Hepatocyte (in vitro differentiated cells): ENCODE results near the gene KHNYN. TPM values are rescaled to one million over a fixed set of nuclear protein-coding genes. Genes with fewer than 3 reads are reported as not detected.

Experiments
- DNase-seq: peaks from one replicate; pipeline ENCODE4 v3.0.0-alpha.2; 2016; ENCODE audit warnings: low spot score
- H2AFZ ChIP-seq: fragments of 200-600 bp; sonication (generic); 2 replicates; pipeline ENCODE4 v1.6.0; 2016; ENCODE audit warnings: antibody characterized with exemption, mild to moderate bottlenecking
- H3K27ac ChIP-seq: fragments of 200-600 bp; sonication (generic); 2 replicates; pipeline ENCODE4 v1.5.1; 2016; ENCODE audit warnings: mild to moderate bottlenecking
- H3K27me3 ChIP-seq: fragments of 200-600 bp; sonication (generic); 2 replicates; pipeline ENCODE4 v1.6.1; 2016
- H3K36me3 ChIP-seq: fragments of 200-600 bp; sonication (generic); replicated peaks from 2 replicates; pipeline ENCODE4 v1.5.1; 2016; ENCODE audit warnings: low read depth; ENCODE audit not compliant: insufficient read depth
- H3K4me1 ChIP-seq: fragments of 200-600 bp; sonication (generic); 2 replicates; pipeline ENCODE4 v1.5.1; 2016; ENCODE audit warnings: mild to moderate bottlenecking, moderate library complexity; ENCODE audit not compliant: insufficient read depth
- H3K4me2 ChIP-seq: fragments of 200-600 bp; sonication (generic); 2 replicates; pipeline ENCODE4 v1.6.0; 2016
- H3K4me3 ChIP-seq: fragments of 200-600 bp; sonication (generic); 2 replicates; pipeline ENCODE4 v1.5.1; 2016; ENCODE audit warnings: mild to moderate bottlenecking
- H3K79me2 ChIP-seq: fragments of 200-600 bp; sonication (generic); 2 replicates; pipeline ENCODE4 v1.6.0; 2017; ENCODE audit warnings: mild to moderate bottlenecking
- H3K9me2 ChIP-seq: fragments of 200-600 bp; sonication (generic); replicated peaks from 2 replicates; pipeline ENCODE4 v1.6.0; 2017; ENCODE audit warnings: mild to moderate bottlenecking; ENCODE audit not compliant: insufficient read depth
- H3K9me3 ChIP-seq: fragments of 200-600 bp; sonication (generic); 2 replicates; pipeline ENCODE4 v1.5.1; 2016; ENCODE audit warnings: low read depth, mild to moderate bottlenecking
- H4K20me1 ChIP-seq: fragments of 200-600 bp; sonication (generic); 2 replicates; pipeline ENCODE4 v1.6.0; 2016; ENCODE audit warnings: mild to moderate bottlenecking; ENCODE audit not compliant: insufficient read depth, poor library complexity, severe bottlenecking
- CTCF ChIP-seq: fragments of 200-600 bp; sonication (generic); IDR thresholded peaks from 2 replicates; pipeline ENCODE4 v1.5.1; 2016; ENCODE audit warnings: antibody characterized with exemption, mild to moderate bottlenecking; ENCODE audit not compliant: poor library complexity
- EZH2 ChIP-seq: fragments of 200-600 bp; sonication (generic); IDR thresholded peaks from 2 replicates; pipeline ENCODE4 v1.6.1; 2016; ENCODE audit warnings: antibody characterized with exemption, mild to moderate bottlenecking, borderline replicate concordance
- EZH2phosphoT487 ChIP-seq: fragments of 200-600 bp; sonication (generic); IDR thresholded peaks from one replicate; pipeline ENCODE4 v1.6.1; 2018; ENCODE audit warnings: antibody characterized with exemption, mild to moderate bottlenecking, low read depth, moderate library complexity; ENCODE audit not compliant: unreplicated experiment, severe bottlenecking
- WGBS: methylation state at CpG from one replicate; pipeline ENCODE4 v1.1.6; 2016; ENCODE audit warnings: low lambda C conversion rate; ENCODE audit errors: missing lambda C conversion rate; 5-methylcytosine and 5-hydroxymethylcytosine counted together
- polyA plus RNA-seq: library from polyadenylated mRNA; unstranded; fragments of >200 nt; fragmentation: Nextera tagmentation; extraction: Ambion mirVana; gene quantifications from 2 replicates; pipeline ENCODE4 v1.2.1, GENCODE V29; 2016
- total RNA-seq: library from RNA; depleted of rRNA; stranded (reverse); fragments of >200 nt; gene quantifications from 2 replicates; pipeline ENCODE4 v1.2.3, GENCODE V29; 2014

KHNYN gene
- total and polyA plus RNA-seq, 2 experiments from 2014 or later = 36.4 to 90.5 TPM

- no peaks in the 10 kb centered on the region for H3K79me2 ChIP-seq
- TF ChIP-seq CTCF (no peak), EZH2 (no peak), EZH2phosphoT487 (no peak)
- H3K36me3 ChIP-seq = no peaks in the 10 kb centered on the region
- no peaks in the 10 kb centered on the region for H3K4me1 ChIP-seq
- H3K27me3 ChIP-seq = no peaks in the 10 kb centered on the region
- WGBS = 96% methylated on average over 15 of the region's 15 CpGs
- H3K9me3 ChIP-seq = no peaks in the 10 kb centered on the region
- H4K20me1 ChIP-seq = no peaks in the 10 kb centered on the region
- no peak overlapping the region for H3K4me3 ChIP-seq
- no peak overlapping the region for H2AFZ ChIP-seq
- no peaks in the 10 kb centered on the region for H3K9me2 ChIP-seq
- no peak for DNase-seq
- no peak overlapping the region for H3K4me2 ChIP-seq
- H3K27ac ChIP-seq = no peak overlapping the region
These were observed 14.9 kb upstream of the KHNYN start for GRCh38 chr14:24414732-24415420.

- H3K4me2 ChIP-seq = no peak overlapping the region
- no peaks in the 10 kb centered on the region for H3K36me3 ChIP-seq
- H3K9me2 ChIP-seq = no peaks in the 10 kb centered on the region
- no peaks in the 10 kb centered on the region for H3K4me1 ChIP-seq
- no peak overlapping the region for H3K27ac ChIP-seq
- 94% methylated on average over 25 of the region's 25 CpGs for WGBS
- no peak for DNase-seq
- no peaks in the 10 kb centered on the region for H3K27me3 ChIP-seq
- no peak overlapping the region for H2AFZ ChIP-seq
- H3K9me3 ChIP-seq = no peaks in the 10 kb centered on the region
- TF ChIP-seq EZH2 (no peak), CTCF (no peak), EZH2phosphoT487 (no peak)
- no peaks in the 10 kb centered on the region for H3K79me2 ChIP-seq
- no peaks in the 10 kb centered on the region for H4K20me1 ChIP-seq
- H3K4me3 ChIP-seq = no peak overlapping the region
These were observed 14.1 kb upstream of the KHNYN start for GRCh38 chr14:24415421-24416253.

GRCh38 chr14:24416254-24416931 lies 13.4 kb upstream of the KHNYN start:
- Histone ChIP-seq H3K9me3 (no peaks in the 10 kb centered on the region), H3K4me3 (no peak overlapping the region), H4K20me1 (no peaks in the 10 kb centered on the region), H3K79me2 (no peaks in the 10 kb centered on the region), H3K9me2 (no peaks in the 10 kb centered on the region), H3K4me2 (no peak overlapping the region), H3K27ac (no peak overlapping the region), H2AFZ (no peak overlapping the region), H3K36me3 (no peaks in the 10 kb centered on the region), H3K4me1 (no peaks in the 10 kb centered on the region), H3K27me3 (no peaks in the 10 kb centered on the region)
- no peak for TF ChIP-seq EZH2phosphoT487
- no peak for DNase-seq
- WGBS = 86% methylated on average over 19 of the region's 19 CpGs
